ENCODE data around the gene BTBD17. TPM values are rescaled to one million over a fixed set of nuclear protein-coding genes. Genes with fewer than 3 reads are reported as not detected.

The BTBD17 gene
- total and polyA plus RNA-seq, 4 donors: 0.17 TPM; not detected in 3

- Histone ChIP-seq H3K9ac (ENCODE audit: insufficient read depth in 1 of 2, low read length in 2 of 2) (no peak overlapping the region), H3K36me3 (ENCODE audit: control insufficient read depth in 4 of 4, insufficient read depth in 4 of 4, low read length in 4 of 4) (no peaks in the 10 kb centered on the region), H3K27ac (ENCODE audit: low read depth in 1 of 2, low read length in 1 of 2) (no peak overlapping the region), H3K4me1 (ENCODE audit: control insufficient read depth in 5 of 5, insufficient read depth in 5 of 5, low read length in 5 of 5) (no peaks in the 10 kb centered on the region), H3K9me3 (ENCODE audit: control insufficient read depth in 4 of 4, insufficient read depth in 3 of 4, low read length in 3 of 4) (peaks cover 0 to 5% (median 0%) of the 10 kb centered on the region in 4 donors), H3K4me3 (no peak overlapping the region), H3K27me3 (ENCODE audit: control insufficient read depth in 3 of 3, insufficient read depth in 3 of 3, low read length in 2 of 3) (no peaks in the 10 kb centered on the region)
- no peak for DNase-seq
- ATAC-seq (ENCODE audit: insufficient read depth, low FRiP score): no peak
- 65 to 67% methylated on average over 16 of the region's 16 CpGs for WGBS, 2 donors
- no peak for TF ChIP-seq CTCF (IDR thresholded peaks at IDR 0.05; ENCODE audit: control extremely low read depth, extremely low read depth)
Observed at GRCh38 chr17:74317071-74317470, 44.6 kb downstream of the BTBD17 start.

GRCh38 chr17:74316220-74316619 lies 45.4 kb downstream of the BTBD17 start:
- WGBS, 2 donors: 56 to 64% methylated on average over 10 of the region's 10 CpGs
- no peak overlapping the region for H3K4me3 ChIP-seq
- H3K4me1 ChIP-seq (ENCODE audit: control insufficient read depth in 5 of 5, insufficient read depth in 5 of 5, low read length in 5 of 5): no peaks in the 10 kb centered on the region
- no peaks in the 10 kb centered on the region for H3K36me3 ChIP-seq (ENCODE audit: control insufficient read depth in 4 of 4, insufficient read depth in 4 of 4, low read length in 4 of 4)
- no peaks in the 10 kb centered on the region for H3K27me3 ChIP-seq (ENCODE audit: control insufficient read depth in 3 of 3, insufficient read depth in 3 of 3, low read length in 2 of 3)
- ATAC-seq (ENCODE audit: insufficient read depth, low FRiP score) (no peak), DNase-seq (peak in 1 of 3 donors; percentile 31)
- peaks cover 0 to 10% (median 0%) of the 10 kb centered on the region in 4 donors for H3K9me3 ChIP-seq (ENCODE audit: control insufficient read depth in 4 of 4, insufficient read depth in 3 of 4, low read length in 3 of 4)
- no peak for TF ChIP-seq CTCF (IDR thresholded peaks at IDR 0.05; ENCODE audit: control extremely low read depth, extremely low read depth)
- H3K9ac ChIP-seq (ENCODE audit: insufficient read depth in 1 of 2, low read length in 2 of 2): no peak overlapping the region
- no peak overlapping the region for H3K27ac ChIP-seq (ENCODE audit: low read depth in 1 of 2, low read length in 1 of 2)

- no peak for DNase-seq
- Histone ChIP-seq H3K36me3 (ENCODE audit: control insufficient read depth in 4 of 4, insufficient read depth in 4 of 4, low read length in 4 of 4) (no peaks in the 10 kb centered on the region), H3K27me3 (ENCODE audit: control insufficient read depth in 3 of 3, insufficient read depth in 3 of 3, low read length in 2 of 3) (no peaks in the 10 kb centered on the region), H3K9ac (ENCODE audit: insufficient read depth in 1 of 2, low read length in 2 of 2) (no peak overlapping the region), H3K9me3 (ENCODE audit: control insufficient read depth in 4 of 4, insufficient read depth in 3 of 4, low read length in 3 of 4) (peaks cover 0 to 10% (median 0%) of the 10 kb centered on the region in 4 donors), H3K27ac (ENCODE audit: low read depth in 1 of 2, low read length in 1 of 2) (no peak overlapping the region), H3K4me1 (ENCODE audit: control insufficient read depth in 5 of 5, insufficient read depth in 5 of 5, low read length in 5 of 5) (no peaks in the 10 kb centered on the region), H3K4me3 (no peak overlapping the region)
- WGBS, 2 donors: 91 to 95% methylated on average over 15 of the region's 15 CpGs
- ATAC-seq (ENCODE audit: insufficient read depth, low FRiP score): no peak
- TF ChIP-seq CTCF (IDR thresholded peaks at IDR 0.05; ENCODE audit: control extremely low read depth, extremely low read depth): no peak
Observed at GRCh38 chr17:74314877-74315276, 46.8 kb downstream of the BTBD17 start.

GRCh38 chr17:74309902-74310301 lies 51.8 kb downstream of the BTBD17 start:
- ATAC-seq (ENCODE audit: insufficient read depth, low FRiP score) (no peak), DNase-seq (no peak)
- Histone ChIP-seq H3K27ac (ENCODE audit: low read depth in 1 of 2, low read length in 1 of 2) (no peak overlapping the region), H3K4me3 (no peak overlapping the region), H3K4me1 (ENCODE audit: control insufficient read depth in 5 of 5, insufficient read depth in 5 of 5, low read length in 5 of 5) (peaks cover 0 to 4% (median 0%) of the 10 kb centered on the region in 5 donors), H3K27me3 (ENCODE audit: control insufficient read depth in 3 of 3, insufficient read depth in 3 of 3, low read length in 2 of 3) (no peaks in the 10 kb centered on the region), H3K36me3 (ENCODE audit: control insufficient read depth in 4 of 4, insufficient read depth in 4 of 4, low read length in 4 of 4) (no peaks in the 10 kb centered on the region), H3K9ac (ENCODE audit: insufficient read depth in 1 of 2, low read length in 2 of 2) (no peak overlapping the region), H3K9me3 (ENCODE audit: control insufficient read depth in 4 of 4, insufficient read depth in 3 of 4, low read length in 3 of 4) (peaks cover 0 to 16% (median 0%) of the 10 kb centered on the region in 4 donors)
- no peak for TF ChIP-seq CTCF (IDR thresholded peaks at IDR 0.05; ENCODE audit: control extremely low read depth, extremely low read depth)
- WGBS, 2 donors: 67% methylated on average over 12 of the region's 12 CpGs
